Esophagus (tissue), 2 donors: ENCODE data around the gene LCN1. TPM values are rescaled to one million over a fixed set of nuclear protein-coding genes. Genes with fewer than 3 reads are reported as not detected.

Source experiments
- H3K27ac ChIP-seq, 2 donors: one replicate each; pipeline ENCODE4 v1.5.1; 2013; ENCODE audit warnings: low read depth in 2 of 2, mild to moderate bottlenecking in 2 of 2, inconsistent platforms in 1 of 2, low read length in 1 of 2, moderate library complexity in 1 of 2
- H3K27me3 ChIP-seq, 2 donors: one replicate each; pipeline ENCODE4 v1.6.1; 2013; ENCODE audit warnings: low read length in 2 of 2, control low read depth in 1 of 2, mild to moderate bottlenecking in 1 of 2; ENCODE audit not compliant: insufficient read depth in 2 of 2, control insufficient read depth in 1 of 2
- H3K36me3 ChIP-seq, 2 donors: one replicate each; pipeline ENCODE4 v1.6.1; 2013; ENCODE audit warnings: low read length in 1 of 2; ENCODE audit not compliant: control insufficient read depth in 2 of 2, insufficient read depth in 2 of 2
- H3K4me1 ChIP-seq, 2 donors: one replicate each; pipeline ENCODE4 v1.6.1; 2013; ENCODE audit warnings: low read length in 1 of 2; ENCODE audit not compliant: control insufficient read depth in 2 of 2, insufficient read depth in 2 of 2
- H3K4me3 ChIP-seq, 2 donors: one replicate each; pipeline ENCODE4 v1.5.1; 2013; ENCODE audit warnings: low read length in 2 of 2, mild to moderate bottlenecking in 2 of 2, low read depth in 1 of 2, moderate library complexity in 1 of 2
- H3K9me3 ChIP-seq, 2 donors: one replicate each; pipeline ENCODE4 v1.6.1; 2013; ENCODE audit warnings: mild to moderate bottlenecking in 2 of 2, low read depth in 1 of 2, low read length in 1 of 2, moderate library complexity in 1 of 2; ENCODE audit not compliant: control insufficient read depth in 2 of 2, insufficient read depth in 1 of 2
- WGBS, 2 donors: extraction: QIAGEN DNeasy Blood & Tissue Kit; methylation state at CpG; one replicate each; pipeline ENCODE4 v1.1.7; 2013; 5-methylcytosine and 5-hydroxymethylcytosine counted together
- polyA plus RNA-seq, 2 donors: library from polyadenylated mRNA; stranded (reverse); fragments of 200-250 nt; gene quantifications; one replicate each; pipeline ENCODE4 v1.2.3, GENCODE V29; 2013
- donor health status: healthy with polysubstance abuse.
- donor health status: Bipolar disorder and iron deficiency.

Gene LCN1
- polyA plus RNA-seq, 2 donors, result not detected

GRCh38 chr9:135488013-135488330, 33.3 kb upstream of the LCN1 start:
- Histone ChIP-seq H3K4me1 (no peaks in the 10 kb centered on the region), H3K27me3 (no peaks in the 10 kb centered on the region), H3K4me3 (no peak overlapping the region), H3K27ac (no peak overlapping the region), H3K9me3 (no peaks in the 10 kb centered on the region), H3K36me3 (peaks cover 0 to 36% of the 10 kb centered on the region in 2 donors)
- WGBS, 2 donors, result 96 to 97% methylated on average over 18 of the region's 18 CpGs

GRCh38 chr9:135488527-135488926, 32.7 kb upstream of the LCN1 start:
- Histone ChIP-seq H3K9me3 (no peaks in the 10 kb centered on the region), H3K27ac (no peak overlapping the region), H3K4me3 (no peak overlapping the region), H3K36me3 (peaks cover 0 to 36% of the 10 kb centered on the region in 2 donors), H3K4me1 (no peaks in the 10 kb centered on the region), H3K27me3 (no peaks in the 10 kb centered on the region)
- WGBS, 2 donors, result 90 to 93% methylated on average over 17 of the region's 17 CpGs

- H3K4me3 ChIP-seq, result no peak overlapping the region
- no peaks in the 10 kb centered on the region for H3K27me3 ChIP-seq
- H3K27ac ChIP-seq, result no peak overlapping the region
- 89% methylated on average over 18 of the region's 18 CpGs for WGBS, 2 donors
- H3K4me1 ChIP-seq, result no peaks in the 10 kb centered on the region
- H3K36me3 ChIP-seq, result peaks cover 0 to 31% of the 10 kb centered on the region in 2 donors
- no peaks in the 10 kb centered on the region for H3K9me3 ChIP-seq
Measured at GRCh38 chr9:135489188-135489906, 31.9 kb upstream of the LCN1 start.

- no peaks in the 10 kb centered on the region for H3K9me3 ChIP-seq
- H3K27me3 ChIP-seq, result no peaks in the 10 kb centered on the region
- 76 to 81% methylated on average over 16 of the region's 16 CpGs for WGBS, 2 donors
- no peaks in the 10 kb centered on the region for H3K4me1 ChIP-seq
- H3K27ac ChIP-seq, result no peak overlapping the region
- H3K4me3 ChIP-seq, result no peak overlapping the region
- H3K36me3 ChIP-seq, result peaks cover 0 to 23% of the 10 kb centered on the region in 2 donors
Measured at GRCh38 chr9:135490166-135490870, 30.9 kb upstream of the LCN1 start.

GRCh38 chr9:135490980-135491464, 30.2 kb upstream of the LCN1 start:
- H3K27me3 ChIP-seq, result no peaks in the 10 kb centered on the region
- no peak overlapping the region for H3K4me3 ChIP-seq
- WGBS, 2 donors, result 81 to 82% methylated on average over 18 of the region's 18 CpGs
- peaks cover 0 to 16% of the 10 kb centered on the region in 2 donors for H3K36me3 ChIP-seq
- no peaks in the 10 kb centered on the region for H3K4me1 ChIP-seq
- H3K27ac ChIP-seq, result no peak overlapping the region
- no peaks in the 10 kb centered on the region for H3K9me3 ChIP-seq

GRCh38 chr9:135491764-135492163, 29.5 kb upstream of the LCN1 start:
- Histone ChIP-seq H3K4me3 (no peak overlapping the region), H3K9me3 (no peaks in the 10 kb centered on the region), H3K27ac (no peak overlapping the region), H3K36me3 (peaks cover 0 to 9% of the 10 kb centered on the region in 2 donors), H3K4me1 (no peaks in the 10 kb centered on the region), H3K27me3 (no peaks in the 10 kb centered on the region)
- 68 to 71% methylated on average over 4 of the region's 4 CpGs for WGBS, 2 donors

- H3K9me3 ChIP-seq, result no peaks in the 10 kb centered on the region
- 85 to 87% methylated on average over 26 to 27 of the region's 27 CpGs for WGBS, 2 donors
Measured at GRCh38 chr9:135492886-135493669, 28.2 kb upstream of the LCN1 start.

GRCh38 chr9:135494791-135495559, 26.3 kb upstream of the LCN1 start:
- no peak overlapping the region for H3K27ac ChIP-seq
- H3K36me3 ChIP-seq, result no peaks in the 10 kb centered on the region
- WGBS, 2 donors, result 79 to 83% methylated on average over 30 of the region's 30 CpGs
- no peaks in the 10 kb centered on the region for H3K9me3 ChIP-seq
- no peaks in the 10 kb centered on the region for H3K27me3 ChIP-seq
- no peak overlapping the region for H3K4me3 ChIP-seq
- H3K4me1 ChIP-seq, result no peaks in the 10 kb centered on the region

More at GRCh38 chr9:135492886-135493669, 28.2 kb upstream of the LCN1 start:
- no peaks in the 10 kb centered on the region for H3K27me3 ChIP-seq
- H3K36me3 ChIP-seq, result peaks cover 0 to 4% of the 10 kb centered on the region in 2 donors
- no peak overlapping the region for H3K4me3 ChIP-seq
- no peaks in the 10 kb centered on the region for H3K4me1 ChIP-seq
- H3K27ac ChIP-seq, result no peak overlapping the region
